Activated T-cell treated with anti-CD3 and anti-CD28 coated beads for 48 hours (primary cell): Measurements from ENCODE around the gene GNA12.
"Not testable (repeated sequence)": the region's sequence is repeated elsewhere in the genome, so short reads cannot be mapped to it uniquely, and the experiment has no call there.

Source experiments
- DNase-seq: peaks from one replicate; pipeline ENCODE4 v3.0.0-alpha.2; 2020; ENCODE audit warnings: low read depth

Gene GNA12

GRCh38 chr7:2726316-2727018 is 117.6 kb downstream of the GNA12 start:
- DNase-seq, result no peak

- no peak for DNase-seq
Observed at GRCh38 chr7:2725178-2726105, 118.7 kb downstream of the GNA12 start.

- no peak for DNase-seq
Observed at GRCh38 chr7:2724453-2725177, 119.5 kb downstream of the GNA12 start.

- DNase-seq, result not testable (repeated sequence)
Observed at GRCh38 chr7:2724036-2724435, 120.1 kb downstream of the GNA12 start.

GRCh38 chr7:2723138-2723850 is 120.8 kb downstream of the GNA12 start:
- no peak for DNase-seq

GRCh38 chr7:2722591-2722990 is 121.5 kb downstream of the GNA12 start:
- DNase-seq, result no peak

- no peak for DNase-seq
Observed at GRCh38 chr7:2721842-2722241, 122.3 kb downstream of the GNA12 start.

- DNase-seq, result no peak
Observed at GRCh38 chr7:2720024-2720423, 124.1 kb downstream of the GNA12 start.

- DNase-seq, result peak; percentile 68
Observed at GRCh38 chr7:2719007-2719406, 125.1 kb downstream of the GNA12 start.

- DNase-seq, result no peak
Observed at GRCh38 chr7:2718296-2718965, 125.7 kb downstream of the GNA12 start.

- no peak for DNase-seq
Observed at GRCh38 chr7:2717293-2718261, 126.5 kb downstream of the GNA12 start.

GRCh38 chr7:2716906-2717292 is 127.2 kb downstream of the GNA12 start:
- DNase-seq, result no peak

- DNase-seq, result no peak
Observed at GRCh38 chr7:2716488-2716887, 127.6 kb downstream of the GNA12 start.

GRCh38 chr7:2715341-2716231 is 128.5 kb downstream of the GNA12 start:
- no peak for DNase-seq

GRCh38 chr7:2714636-2715035 is 129.5 kb downstream of the GNA12 start:
- no peak for DNase-seq

- DNase-seq, result no peak
Observed at GRCh38 chr7:2713978-2714377, 130.1 kb downstream of the GNA12 start.

- DNase-seq, result no peak
Observed at GRCh38 chr7:2713370-2713769, 130.7 kb downstream of the GNA12 start.

- no peak for DNase-seq
Observed at GRCh38 chr7:2711895-2712675, 132.0 kb downstream of the GNA12 start.
